Thoracic aorta (tissue), 2 donors: Measurements from ENCODE around the gene ENTPD8. TPM values are rescaled to one million over a fixed set of nuclear protein-coding genes. Genes with fewer than 3 reads are reported as not detected.

Source experiments
- ATAC-seq: fragments of 150-250 bp; one replicate; pipeline ENCODE4 v1.8.0; 2017; ENCODE audit warnings: low read depth; ENCODE audit not compliant: insufficient number of reproducible peaks, low FRiP score
- DNase-seq: peaks from one replicate; pipeline ENCODE4 v3.0.0-alpha.2; 2020; ENCODE audit warnings: low spot score
- H3K27ac ChIP-seq, 2 donors: fragments of 200-600 bp; sonication (generic); 1 replicate in 1 of 2; 2 replicates in 1 of 2; pipeline ENCODE4 v1.5.1; 2016; ENCODE audit warnings: mild to moderate bottlenecking in 2 of 2, moderate library complexity in 2 of 2
- H3K27me3 ChIP-seq: fragments of 200-600 bp; sonication (generic); replicated peaks from 2 replicates; pipeline ENCODE4 v1.6.0; 2016; ENCODE audit warnings: mild to moderate bottlenecking; ENCODE audit not compliant: insufficient read depth
- H3K36me3 ChIP-seq: fragments of 200-600 bp; sonication (generic); one replicate; pipeline ENCODE4 v1.5.1; 2016
- H3K4me1 ChIP-seq, 2 donors: fragments of 200-600 bp; sonication (generic); 1 replicate in 1 of 2; 2 replicates in 1 of 2; pipeline versions ENCODE4 v1.5.1 to v1.6.0; 2016; ENCODE audit warnings: low read depth in 2 of 2, mild to moderate bottlenecking in 1 of 2; ENCODE audit not compliant: control insufficient read depth in 1 of 2
- H3K4me3 ChIP-seq: fragments of 200-600 bp; sonication (generic); 2 replicates; pipeline ENCODE4 v1.5.1; 2016; ENCODE audit warnings: mild to moderate bottlenecking
- H3K9me3 ChIP-seq: fragments of 200-600 bp; sonication (generic); 2 replicates; pipeline ENCODE4 v1.5.1; 2016
- CTCF ChIP-seq: fragments of 200-600 bp; sonication (generic); IDR thresholded peaks from one replicate; pipeline ENCODE4 v1.5.1; 2019; ENCODE audit warnings: antibody characterized with exemption
- total RNA-seq, 2 donors: library from RNA; depleted of rRNA; stranded (reverse); fragments of >200 nt; gene quantifications; one replicate each; pipeline versions ENCODE4 v1.1.0 to v1.2.3, GENCODE V29; 2016

ENTPD8 gene
- total RNA-seq, 2 donors from 2014 or later = not detected

- H3K27ac ChIP-seq = peak overlapping the region; percentile 11 to 45
- no peak overlapping the region for H3K4me3 ChIP-seq
- peaks cover 6 to 11% of the 10 kb centered on the region in 2 donors for H3K4me1 ChIP-seq
- no peaks in the 10 kb centered on the region for H3K27me3 ChIP-seq
- H3K9me3 ChIP-seq = no peaks in the 10 kb centered on the region
- no peak for TF ChIP-seq CTCF
- DNase-seq (no peak), ATAC-seq (peak; percentile 44)
- H3K36me3 ChIP-seq = no peaks in the 10 kb centered on the region
These were observed 41.1 kb upstream of the ENTPD8 start for GRCh38 chr9:137482094-137482781.

- Histone ChIP-seq H3K27ac (no peak overlapping the region), H3K36me3 (no peaks in the 10 kb centered on the region), H3K4me1 (peaks cover 6 to 11% of the 10 kb centered on the region in 2 donors), H3K4me3 (no peak overlapping the region), H3K9me3 (peaks cover under 1% of the 10 kb centered on the region), H3K27me3 (no peaks in the 10 kb centered on the region)
- no peak for DNase-seq
- no peak for TF ChIP-seq CTCF
- no peak for ATAC-seq
These were observed 39.8 kb upstream of the ENTPD8 start for GRCh38 chr9:137480686-137481683.

- ATAC-seq = no peak
- no peak overlapping the region for H3K27ac ChIP-seq
- DNase-seq = no peak
- H3K4me3 ChIP-seq = no peak overlapping the region
- peaks cover 9% of the 10 kb centered on the region for H3K9me3 ChIP-seq
- H3K4me1 ChIP-seq = peaks cover 6 to 11% of the 10 kb centered on the region in 2 donors
- no peaks in the 10 kb centered on the region for H3K27me3 ChIP-seq
- H3K36me3 ChIP-seq = no peaks in the 10 kb centered on the region
- TF ChIP-seq CTCF = no peak
These were observed 38.9 kb upstream of the ENTPD8 start for GRCh38 chr9:137479892-137480685.

- Histone ChIP-seq H3K27me3 (no peaks in the 10 kb centered on the region), H3K36me3 (no peaks in the 10 kb centered on the region), H3K4me3 (no peak overlapping the region), H3K9me3 (peaks cover 9% of the 10 kb centered on the region), H3K4me1 (peaks cover 6 to 11% of the 10 kb centered on the region in 2 donors), H3K27ac (no peak overlapping the region)
- no peak for ATAC-seq
- TF ChIP-seq CTCF = no peak
- no peak for DNase-seq
These were observed 38.1 kb upstream of the ENTPD8 start for GRCh38 chr9:137478962-137479861.
